HG03060 (cell line): ENCODE data around the gene L3MBTL3.

ENCODE experiments used
- ATAC-seq: cut with Tn5 transposase; IDR thresholded peaks from one replicate; pipeline ENCODE4 v1.9.1; 2021; ENCODE audit warnings: low read depth, moderate number of reproducible peaks; ENCODE audit not compliant: unreplicated experiment

Gene L3MBTL3

GRCh38 chr6:130018292-130018743 lies at the start of gene L3MBTL3:
L3MBTL3 (plus strand) TSS chr6:130018581; CDS start chr6:130042700, 24,119 bp downstream.
- ATAC-seq = peak; percentile 48

- no peak for ATAC-seq
These were observed 49.3 kb upstream of the L3MBTL3 start for GRCh38 chr6:129969064-129969463.

GRCh38 chr6:129976110-129976509 lies 42.3 kb upstream of the L3MBTL3 start:
- no peak for ATAC-seq

- no peak for ATAC-seq
These were observed 40.0 kb upstream of the L3MBTL3 start for GRCh38 chr6:129978148-129978916.

GRCh38 chr6:129980821-129981220 lies 37.6 kb upstream of the L3MBTL3 start:
- no peak for ATAC-seq

GRCh38 chr6:129981598-129981997 lies 36.8 kb upstream of the L3MBTL3 start:
- ATAC-seq = no peak

- ATAC-seq = no peak
These were observed 29.0 kb upstream of the L3MBTL3 start for GRCh38 chr6:129989396-129989795.

- ATAC-seq = no peak
These were observed 25.5 kb upstream of the L3MBTL3 start for GRCh38 chr6:129992881-129993280.

- ATAC-seq = no peak
These were observed 24.0 kb upstream of the L3MBTL3 start for GRCh38 chr6:129994410-129994809.

GRCh38 chr6:129996387-129996786 lies 22.0 kb upstream of the L3MBTL3 start:
- no peak for ATAC-seq

GRCh38 chr6:130000526-130001421 lies 17.6 kb upstream of the L3MBTL3 start:
- no peak for ATAC-seq

GRCh38 chr6:130008236-130008873 lies 10.0 kb upstream of the L3MBTL3 start:
- no peak for ATAC-seq

GRCh38 chr6:130009146-130009545 lies 9.2 kb upstream of the L3MBTL3 start:
- no peak for ATAC-seq

GRCh38 chr6:130010387-130010786 lies 8.0 kb upstream of the L3MBTL3 start:
- ATAC-seq = no peak

- ATAC-seq = no peak
These were observed 5.7 kb upstream of the L3MBTL3 start for GRCh38 chr6:130012728-130013127.

- no peak for ATAC-seq
These were observed 454 bp downstream of the L3MBTL3 start for GRCh38 chr6:130018744-130019325.

GRCh38 chr6:130019326-130020072 lies 1.1 kb downstream of the L3MBTL3 start:
- ATAC-seq = no peak

GRCh38 chr6:130020073-130020906 lies 1.9 kb downstream of the L3MBTL3 start:
- ATAC-seq = no peak
